AG10803 (cell line): ENCODE data around the gene SLC26A2.

Experiments used
- DNase-seq: peaks from one replicate; pipeline ENCODE4 v3.0.0; 2010; ENCODE audit warnings: low read depth
- H3K4me3 ChIP-seq: 2 replicates; pipeline ENCODE4 v1.5.1; 2011; ENCODE audit warnings: mild to moderate bottlenecking, low read length, control low read depth
- TF ChIP-seq, protein P1 (sequence below): conservative IDR thresholded peaks from 2 replicates; pipeline ENCODE4 v1.5.1; 2011; ENCODE audit warnings: mild to moderate bottlenecking, low read length, control low read depth, inconsistent platforms

SLC26A2 gene

GRCh38 chr5:149916334-149917072, 44.1 kb upstream of the SLC26A2 start:
- no peak overlapping the region for H3K4me3 ChIP-seq
- no peak for DNase-seq
- TF ChIP-seq, protein P1, sequence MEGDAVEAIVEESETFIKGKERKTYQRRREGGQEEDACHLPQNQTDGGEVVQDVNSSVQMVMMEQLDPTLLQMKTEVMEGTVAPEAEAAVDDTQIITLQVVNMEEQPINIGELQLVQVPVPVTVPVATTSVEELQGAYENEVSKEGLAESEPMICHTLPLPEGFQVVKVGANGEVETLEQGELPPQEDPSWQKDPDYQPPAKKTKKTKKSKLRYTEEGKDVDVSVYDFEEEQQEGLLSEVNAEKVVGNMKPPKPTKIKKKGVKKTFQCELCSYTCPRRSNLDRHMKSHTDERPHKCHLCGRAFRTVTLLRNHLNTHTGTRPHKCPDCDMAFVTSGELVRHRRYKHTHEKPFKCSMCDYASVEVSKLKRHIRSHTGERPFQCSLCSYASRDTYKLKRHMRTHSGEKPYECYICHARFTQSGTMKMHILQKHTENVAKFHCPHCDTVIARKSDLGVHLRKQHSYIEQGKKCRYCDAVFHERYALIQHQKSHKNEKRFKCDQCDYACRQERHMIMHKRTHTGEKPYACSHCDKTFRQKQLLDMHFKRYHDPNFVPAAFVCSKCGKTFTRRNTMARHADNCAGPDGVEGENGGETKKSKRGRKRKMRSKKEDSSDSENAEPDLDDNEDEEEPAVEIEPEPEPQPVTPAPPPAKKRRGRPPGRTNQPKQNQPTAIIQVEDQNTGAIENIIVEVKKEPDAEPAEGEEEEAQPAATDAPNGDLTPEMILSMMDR: no peak

GRCh38 chr5:149917073-149917676, 43.4 kb upstream of the SLC26A2 start:
- no peak for DNase-seq
- TF ChIP-seq, protein P1: no peak
- H3K4me3 ChIP-seq: no peak overlapping the region

DNA sequence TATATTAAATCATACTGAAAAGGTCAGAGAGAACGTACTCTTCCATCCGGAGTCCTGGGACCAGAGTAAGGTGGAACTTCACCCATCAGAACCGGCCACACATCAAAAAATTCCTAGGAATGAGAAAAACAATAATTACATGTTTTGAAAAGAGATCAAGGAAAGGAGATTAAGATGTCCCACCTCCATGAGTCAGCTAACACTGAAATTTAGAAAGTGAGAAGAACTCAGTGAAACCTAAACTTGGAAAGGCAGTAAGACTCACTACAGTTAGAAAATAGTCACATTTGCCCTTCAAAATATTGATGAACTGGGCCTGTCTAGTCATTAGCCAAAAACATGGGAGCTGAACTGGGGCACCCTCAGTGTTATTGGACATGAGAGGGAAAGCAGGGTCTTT, 39.0 kb upstream of the SLC26A2 start:
- TF ChIP-seq, protein P1: no peak
- no peak overlapping the region for H3K4me3 ChIP-seq
- no peak for DNase-seq

GRCh38 chr5:149922950-149923349, 37.6 kb upstream of the SLC26A2 start:
- no peak overlapping the region for H3K4me3 ChIP-seq
- TF ChIP-seq, protein P1: no peak
- DNase-seq: no peak

DNA sequence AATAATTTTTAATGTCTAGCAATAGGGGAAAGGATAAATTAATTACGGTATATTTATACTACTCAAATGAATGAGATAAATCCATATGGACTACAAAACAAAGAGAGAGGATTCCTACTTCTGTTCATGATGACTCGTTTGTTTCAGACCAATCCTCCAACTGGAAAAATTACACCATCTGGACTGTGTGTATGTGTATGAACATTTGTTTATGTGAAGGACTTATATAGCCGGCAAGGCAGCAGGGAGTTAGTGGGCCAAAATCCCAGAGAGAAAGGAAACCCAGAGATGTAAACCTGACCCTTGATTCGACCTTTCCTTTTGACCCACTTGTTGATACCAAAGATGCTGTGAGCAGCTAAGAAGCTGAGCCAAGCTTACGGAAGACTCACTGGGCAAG, 36.1 kb upstream of the SLC26A2 start:
- no peak for DNase-seq
- H3K4me3 ChIP-seq: no peak overlapping the region
- TF ChIP-seq, protein P1: no peak

DNA sequence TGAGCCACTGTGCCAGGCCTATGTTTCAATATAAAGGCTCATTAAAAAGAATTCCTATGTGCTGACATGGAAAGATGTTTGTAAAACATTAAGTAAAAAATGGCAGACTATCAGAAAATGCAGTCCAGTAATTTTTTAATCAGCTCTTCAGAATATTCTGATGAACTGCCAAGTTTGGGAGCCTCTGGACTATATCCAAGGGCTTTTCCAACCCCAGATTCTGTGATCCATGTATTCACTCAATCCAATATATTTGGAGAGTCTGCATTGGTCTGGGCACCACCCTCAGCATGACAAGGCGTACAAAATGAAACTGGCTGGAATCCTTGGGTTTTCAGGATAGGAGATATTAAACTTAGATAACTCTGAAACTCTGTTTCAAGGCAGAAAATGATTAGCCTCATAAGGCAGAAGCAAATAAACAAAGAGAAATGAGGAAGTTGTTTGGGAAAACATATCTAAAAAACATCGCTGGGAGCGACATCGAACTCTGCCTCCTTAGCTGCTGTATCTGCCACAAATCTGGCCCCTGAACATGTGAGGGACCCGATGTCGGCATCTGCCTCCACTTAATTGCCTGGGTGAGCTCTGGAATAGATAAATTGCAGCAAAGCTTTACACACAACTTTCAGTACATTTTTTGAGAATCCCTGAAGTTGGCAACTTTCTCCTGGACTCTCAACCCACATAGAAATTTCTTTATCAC, 30.4 kb upstream of the SLC26A2 start:
- peak overlapping the region; percentile 37 for H3K4me3 ChIP-seq

More for the DNA sequence above, 30.4 kb upstream of the SLC26A2 start:
- no peak for DNase-seq
- TF ChIP-seq, protein P1: no peak
